NCI-H526 (cell line): ENCODE measurements around the gene SUMO3.
"Not testable (repeated sequence)": the region's sequence is repeated elsewhere in the genome, so short reads cannot be mapped to it uniquely, and the experiment has no call there.

Experiments
- DNase-seq, 2 experiments: peaks; one replicate each; lab custom pipeline; 2025; lab: John Stamatoyannopoulos, UW

Gene SUMO3

GRCh38 chr21:44846485-44847260 lies 28.8 kb upstream of the SUMO3 start:
- DNase-seq: peak; percentile 16 to 42

GRCh38 chr21:44846224-44846484 lies 28.3 kb upstream of the SUMO3 start:
- no peak for DNase-seq

GRCh38 chr21:44845418-44846223 lies 27.8 kb upstream of the SUMO3 start:
- peak; percentile 62 to 82 for DNase-seq

- no peak for DNase-seq
Measured at GRCh38 chr21:44844256-44844655, 26.4 kb upstream of the SUMO3 start.

GRCh38 chr21:44842721-44843445 lies 25.0 kb upstream of the SUMO3 start:
- DNase-seq: no peak

- DNase-seq: no peak
Measured at GRCh38 chr21:44842087-44842486, 24.2 kb upstream of the SUMO3 start.

- no peak for DNase-seq
Measured at GRCh38 chr21:44840771-44841170, 22.9 kb upstream of the SUMO3 start.

- DNase-seq: no peak
Measured at GRCh38 chr21:44838951-44839350, 21.1 kb upstream of the SUMO3 start.

GRCh38 chr21:44838039-44838895 lies 20.4 kb upstream of the SUMO3 start:
- DNase-seq: no peak

- DNase-seq: no peak
Measured at GRCh38 chr21:44837537-44837936, 19.7 kb upstream of the SUMO3 start.

- peak in 1 of 2 experiments; percentile 41 for DNase-seq
Measured at GRCh38 chr21:44836666-44837471, 19.0 kb upstream of the SUMO3 start.

- no peak for DNase-seq
Measured at GRCh38 chr21:44836349-44836665, 18.4 kb upstream of the SUMO3 start.

- DNase-seq: no peak
Measured at GRCh38 chr21:44835647-44835973, 17.7 kb upstream of the SUMO3 start.

- no peak for DNase-seq
Measured at GRCh38 chr21:44834951-44835646, 17.2 kb upstream of the SUMO3 start.

- no peak for DNase-seq
Measured at GRCh38 chr21:44834231-44834950, 16.5 kb upstream of the SUMO3 start.

- DNase-seq: no peak
Measured at GRCh38 chr21:44833663-44834062, 15.8 kb upstream of the SUMO3 start.

- not testable (repeated sequence) for DNase-seq
Measured at GRCh38 chr21:44832516-44833255, 14.8 kb upstream of the SUMO3 start.

- no peak for DNase-seq
Measured at GRCh38 chr21:44831227-44831860, 13.5 kb upstream of the SUMO3 start.
